ENCODE results near the gene SLC2A13.
"Not testable (repeated sequence)": the region's sequence is repeated elsewhere in the genome, so short reads cannot be mapped to it uniquely, and the experiment has no call there.

Gene SLC2A13

GRCh38 chr12:39853003-39853402 lies 252.9 kb downstream of the SLC2A13 start:
- no peak overlapping the region for H3K4me3 ChIP-seq (ENCODE audit: low read depth, low read length)
- no peaks in the 10 kb centered on the region for H3K36me3 ChIP-seq
- DNase-seq: no peak
- H3K27ac ChIP-seq: no peak overlapping the region
- H3K27me3 ChIP-seq (ENCODE audit: insufficient read depth, low read depth, severe bottlenecking): no peaks in the 10 kb centered on the region
- no peak for TF ChIP-seq CTCF (IDR thresholded peaks at IDR 0.05; ENCODE audit: low read depth, low read length)
- H3K9me3 ChIP-seq (ENCODE audit: severe bottlenecking): no peaks in the 10 kb centered on the region

- no peak overlapping the region for H3K4me3 ChIP-seq (ENCODE audit: low read depth, low read length)
- no peaks in the 10 kb centered on the region for H3K36me3 ChIP-seq
- H3K9me3 ChIP-seq (ENCODE audit: severe bottlenecking): no peaks in the 10 kb centered on the region
- no peaks in the 10 kb centered on the region for H3K27me3 ChIP-seq (ENCODE audit: insufficient read depth, low read depth, severe bottlenecking)
- no peak for TF ChIP-seq CTCF (IDR thresholded peaks at IDR 0.05; ENCODE audit: low read depth, low read length)
- no peak overlapping the region for H3K27ac ChIP-seq
- no peak for DNase-seq
Measured at GRCh38 chr12:39852346-39852745, 253.5 kb downstream of the SLC2A13 start.

- DNase-seq; H3K27me3 ChIP-seq (ENCODE audit: insufficient read depth, low read depth, severe bottlenecking); H3K27ac ChIP-seq; H3K4me3 ChIP-seq (ENCODE audit: low read depth, low read length); H3K36me3 ChIP-seq; H3K9me3 ChIP-seq (ENCODE audit: severe bottlenecking): not testable (repeated sequence)
Measured at GRCh38 chr12:39848218-39848617, 257.7 kb downstream of the SLC2A13 start.

GRCh38 chr12:39846971-39847650 lies 258.8 kb downstream of the SLC2A13 start:
- Histone ChIP-seq H3K36me3 (no peaks in the 10 kb centered on the region), H3K27ac (no peak overlapping the region), H3K9me3 (ENCODE audit: severe bottlenecking) (no peaks in the 10 kb centered on the region), H3K27me3 (ENCODE audit: insufficient read depth, low read depth, severe bottlenecking) (no peaks in the 10 kb centered on the region), H3K4me3 (ENCODE audit: low read depth, low read length) (no peak overlapping the region)
- DNase-seq: no peak
- no peak for TF ChIP-seq CTCF (IDR thresholded peaks at IDR 0.05; ENCODE audit: low read depth, low read length)

- no peak overlapping the region for H3K27ac ChIP-seq
- TF ChIP-seq CTCF (IDR thresholded peaks at IDR 0.05; ENCODE audit: low read depth, low read length): no peak
- no peak for DNase-seq
Measured at GRCh38 chr12:39846304-39846703, 259.6 kb downstream of the SLC2A13 start.

GRCh38 chr12:39840422-39840821 lies 265.5 kb downstream of the SLC2A13 start:
- no peaks in the 10 kb centered on the region for H3K9me3 ChIP-seq (ENCODE audit: severe bottlenecking)
- no peak overlapping the region for H3K4me3 ChIP-seq (ENCODE audit: low read depth, low read length)
- TF ChIP-seq CTCF (IDR thresholded peaks at IDR 0.05; ENCODE audit: low read depth, low read length): no peak
- no peak for DNase-seq
- H3K27me3 ChIP-seq (ENCODE audit: insufficient read depth, low read depth, severe bottlenecking): no peaks in the 10 kb centered on the region
- no peak overlapping the region for H3K27ac ChIP-seq
- no peaks in the 10 kb centered on the region for H3K36me3 ChIP-seq

More at GRCh38 chr12:39846304-39846703, 259.6 kb downstream of the SLC2A13 start:
- Histone ChIP-seq H3K4me3 (ENCODE audit: low read depth, low read length) (no peak overlapping the region), H3K27me3 (ENCODE audit: insufficient read depth, low read depth, severe bottlenecking) (no peaks in the 10 kb centered on the region), H3K9me3 (ENCODE audit: severe bottlenecking) (no peaks in the 10 kb centered on the region), H3K36me3 (no peaks in the 10 kb centered on the region)
